K562 (cell line): Measurements from ENCODE around the gene SV2C. TPM values are rescaled to one million over a fixed set of nuclear protein-coding genes. Genes with fewer than 3 reads are reported as not detected.
A peak's percentile ranks its signal among the peaks of the same experiment; 100 is the strongest.

Experiments
- ATAC-seq: fragments of 200-7000 bp; cut with Tn5 transposase; 3 replicates; pipeline ENCODE4 v1.9.1; 2020; ENCODE audit warnings: moderate library complexity
- BruUV-seq: library from RNA; stranded (reverse); fragments of 400-500 nt; replicated peaks from 2 replicates; lab custom pipeline; 2021; lab: Mats Ljungman, UMichigan
- CTCF ChIA-PET: fragments of 300-600 bp; formaldehyde crosslinking; extraction: SDS; loops from one replicate; lab custom pipeline; 2021; ENCODE audit warnings: low intra/inter-chr PET ratio; lab: Yijun Ruan, JAX
- POLR2A ChIA-PET: fragments of 300-600, 350-650 bp; sonication (Branson Sonifier 250); formaldehyde crosslinking; extraction: SDS; loops from one replicate; lab custom pipeline; 2021; ENCODE audit warnings: antibody characterized with exemption, inconsistent platforms; lab: Yijun Ruan, JAX
- DNase-seq, 4 experiments: peaks; one replicate each; pipeline versions ENCODE4 v3.0.0 to v3.0.0-alpha.2; 2011 to 2018; ENCODE audit warnings: low spot score in 3 of 4, mixed read lengths in 3 of 4; ENCODE audit errors: extremely low read depth in 1 of 4
- FAIRE-seq: peaks from 2 replicates; lab custom pipeline; 2011; peaks lifted over from hg19 to GRCh38; lab: Jason Lieb, UNC
- H2AFZ ChIP-seq: 2 replicates; pipeline ENCODE4 v1.6.0; 2011; ENCODE audit warnings: low read depth, low read length, control low read depth, inconsistent platforms
- H3K27ac ChIP-seq: fragments of 200-600 bp; 3 replicates; pipeline ENCODE4 v1.8.0; 2011; ENCODE audit warnings: low read depth, mild to moderate bottlenecking, control low read depth, inconsistent platforms, low read length, moderate library complexity, mixed read lengths; ENCODE audit errors: extremely low read depth
- H3K27me3 ChIP-seq, 2 experiments: fragments of 300-600 bp in 1 of 2; 2 replicates in 1 of 2; 3 replicates in 1 of 2; pipeline versions ENCODE4 v1.6.0 to v1.8.0; 2011; ENCODE audit warnings: inconsistent platforms in 2 of 2, low read length in 2 of 2, mild to moderate bottlenecking in 1 of 2, mixed read lengths in 1 of 2, moderate library complexity in 1 of 2; ENCODE audit not compliant: control insufficient read depth in 2 of 2, insufficient read depth in 2 of 2
- H3K36me3 ChIP-seq: fragments of 300-600 bp; 3 replicates; pipeline ENCODE4 v1.8.0; 2011; ENCODE audit warnings: mild to moderate bottlenecking, low read length, inconsistent platforms; ENCODE audit not compliant: control insufficient read depth, insufficient read depth
- H3K4me1 ChIP-seq, 2 experiments: fragments of 200-600 bp in 1 of 2; replicated peaks in 1 of 2; 2 replicates in 1 of 2; 3 replicates in 1 of 2; pipeline versions ENCODE4 v1.5.1 to v1.8.0; 2011; ENCODE audit warnings: inconsistent platforms in 2 of 2, low read length in 2 of 2, mild to moderate bottlenecking in 1 of 2, mixed read lengths in 1 of 2, moderate library complexity in 1 of 2; ENCODE audit not compliant: control insufficient read depth in 2 of 2, insufficient read depth in 2 of 2
- H3K4me2 ChIP-seq: 2 replicates; pipeline ENCODE4 v1.6.1; 2011; ENCODE audit warnings: low read length, control low read depth, inconsistent platforms, mixed read lengths; ENCODE audit not compliant: insufficient read depth
- H3K4me3 ChIP-seq: fragments of 200-600 bp; sonication (generic), shearing (Covaris generic); 2 replicates; pipeline ENCODE4 v1.5.1; 2016; ENCODE audit warnings: control low read depth, inconsistent platforms
- H3K79me2 ChIP-seq: fragments of 200-600 bp; 3 replicates; pipeline ENCODE4 v1.8.0; 2011; ENCODE audit warnings: low read length, inconsistent platforms; ENCODE audit not compliant: control insufficient read depth, insufficient read depth
- H3K9ac ChIP-seq, 2 experiments: 2 replicates each; pipeline versions ENCODE4 v1.6.0 to v1.6.1; 2011; ENCODE audit warnings: low read depth in 2 of 2, low read length in 2 of 2, control low read depth in 1 of 2, inconsistent platforms in 1 of 2, mild to moderate bottlenecking in 1 of 2, mixed read lengths in 1 of 2; ENCODE audit not compliant: insufficient read depth in 1 of 2
- H3K9me1 ChIP-seq: one replicate; pipeline ENCODE4 v1.6.0; 2011; ENCODE audit warnings: inconsistent platforms, mild to moderate bottlenecking, low read length, moderate library complexity; ENCODE audit not compliant: control insufficient read depth, insufficient read depth
- H3K9me3 ChIP-seq: replicated peaks from 2 replicates; pipeline ENCODE4 v1.5.1; 2011; ENCODE audit warnings: low read depth, low read length, inconsistent platforms; ENCODE audit not compliant: control insufficient read depth, insufficient read depth
- H4K20me1 ChIP-seq: replicated peaks from 2 replicates; pipeline ENCODE4 v1.6.1; 2011; ENCODE audit warnings: low read length, inconsistent platforms, mixed read lengths; ENCODE audit not compliant: control insufficient read depth, insufficient read depth
- BCOR ChIP-seq: fragments of 450-650 bp; IDR thresholded peaks from 2 replicates; pipeline ENCODE4 v1.6.1; 2016
- FOXM1 ChIP-seq, 2 experiments: fragments of 450-650 bp in 1 of 2; sonication (generic) in 1 of 2; formaldehyde crosslinking in 1 of 2; IDR thresholded peaks; 2 replicates each; pipeline versions ENCODE4 v1.6.1 to v1.9.0; 2017 to 2022; ENCODE audit warnings: low read depth in 2 of 2, mild to moderate bottlenecking in 2 of 2, missing genetic modification reagents in 1 of 2, moderate library complexity in 1 of 2
- GMEB1 ChIP-seq: fragments of 250-450 bp; sonication (Bioruptor Pico); IDR thresholded peaks from 2 replicates; pipeline ENCODE4 v1.4.0; 2020; ENCODE audit warnings: mild to moderate bottlenecking
- HDAC2 ChIP-seq: fragments of 450-650 bp; IDR thresholded peaks from 2 replicates; pipeline ENCODE4 v1.6.1; 2016; ENCODE audit warnings: mild to moderate bottlenecking
- KAT7 ChIP-seq: sonication (generic); formaldehyde crosslinking; IDR thresholded peaks from 2 replicates; pipeline ENCODE4 v1.8.0; 2022; ENCODE audit warnings: missing genetic modification reagents, mild to moderate bottlenecking, borderline replicate concordance
- KDM1A ChIP-seq, 2 experiments: fragments of 450-650 bp; IDR thresholded peaks; 2 replicates each; pipeline ENCODE4 v1.6.1; 2016; ENCODE audit warnings: mild to moderate bottlenecking in 2 of 2
- POLR2H ChIP-seq: IDR thresholded peaks from 2 replicates; pipeline ENCODE4 v1.6.1; 2016; ENCODE audit warnings: missing genetic modification characterization, low read depth, mild to moderate bottlenecking, control low read depth, missing compliant biosample characterization, moderate library complexity
- POU5F1 ChIP-seq: fragments of 150-350 bp; IDR thresholded peaks from 2 replicates; pipeline ENCODE4 v1.6.1; 2014; ENCODE audit warnings: borderline replicate concordance, low read length, low read depth, mild to moderate bottlenecking; ENCODE audit not compliant: partially characterized antibody
- PRDM10 ChIP-seq: fragments of 450-650 bp; IDR thresholded peaks from 2 replicates; pipeline ENCODE4 v1.6.1; 2018; ENCODE audit not compliant: partially characterized antibody
- ZNF184 ChIP-seq: sonication (generic); formaldehyde crosslinking; IDR thresholded peaks from 2 replicates; pipeline ENCODE4 v1.5.0; 2020; ENCODE audit warnings: missing genetic modification reagents
- ZNF217 ChIP-seq: sonication (generic); formaldehyde crosslinking; IDR thresholded peaks from 2 replicates; pipeline ENCODE4 v1.8.0; 2022; ENCODE audit warnings: mild to moderate bottlenecking, missing genetic modification reagents
- ZNF239 ChIP-seq: fragments of 250-450 bp; sonication (Bioruptor Pico); IDR thresholded peaks from 2 replicates; pipeline ENCODE4 v1.4.0; 2020; ENCODE audit warnings: mild to moderate bottlenecking
- ZNF668 ChIP-seq: fragments of 250-450 bp; sonication (Bioruptor Pico); IDR thresholded peaks from 2 replicates; pipeline ENCODE4 v1.8.0; 2022; ENCODE audit warnings: mild to moderate bottlenecking, inconsistent platforms
- WGBS: fragments of 100-300 bp; shearing (Covaris generic); methylation state at CpG from one replicate; pipeline ENCODE4 v1.1.6; 2016; ENCODE audit warnings: low coverage, mixed read lengths; ENCODE audit not compliant: insufficient coverage; ENCODE audit errors: missing lambda C conversion rate; 5-methylcytosine and 5-hydroxymethylcytosine counted together
- in situ Hi-C: fragments of 300-500 bp; cut with MboI; formaldehyde crosslinking; loops from 4 replicates; pipeline ENCODE4 v1.15.0; 2018; ENCODE audit warnings: inconsistent platforms, mixed read lengths
- intact Hi-C: fragments of 100-400 bp; cut with micrococcal nuclease; formaldehyde crosslinking; loops from 2 replicates; pipeline ENCODE4 v1.14.2; 2022
- polyA plus RNA-seq, 8 experiments: library from polyadenylated mRNA; depleted of rRNA in 4 of 8; stranded (reverse) in 5 of 8; unstranded in 3 of 8; fragments of >200 nt; fragmentation: Nextera tagmentation in 2 of 8; fragmentation: Illumina TruSeq in 1 of 8; extraction: Ambion mirVana in 2 of 8; extraction: Trizol in 1 of 8; gene quantifications; 2 replicates each; pipeline versions ENCODE4 v1.2.1 to v1.2.3, GENCODE V29; 2011 to 2014; ENCODE audit warnings: inconsistent platforms in 1 of 8, missing spikeins in 1 of 8
- total RNA-seq, 7 experiments: library from RNA; depleted of rRNA in 6 of 7; stranded (reverse); fragments of >200 nt in 6 of 7; fragmentation: Illumina TruSeq in 2 of 7; extraction: Trizol in 2 of 7; gene quantifications; 2 replicates each; pipeline versions ENCODE4 v1.2.1 to v1.2.3, GENCODE V29; 2011 to 2021; ENCODE audit warnings: low replicate concordance in 1 of 7

SV2C gene
- total and polyA plus RNA-seq, 9 of the 15 experiments (the other 6 are each of a cell fraction or from before 2014, with no cell fraction given), result 0.05 TPM; not detected in 8

GRCh38 chr5:76402251-76402885 is 319.2 kb downstream of the SV2C start (continued):
- TF ChIP-seq POU5F1 (no peak), KDM1A (IDR thresholded peaks at IDR 0.05) (peak; percentile 69 to 82), HDAC2 (peak; percentile 47; the same call in 1 of the 2 replicates), FOXM1 (IDR thresholded peaks at IDR 0.05; ENCODE audit: low read depth) (peak; percentile 39), FOXM1 (CRISPR knock-in tag; IDR thresholded peaks at IDR 0.05; ENCODE audit: low read depth) (no peak), ZNF184 (CRISPR knock-in tag) (no peak)

- Histone ChIP-seq H2AFZ (peak within 1 kb of the TSS; percentile 90), H4K20me1 (peaks cover 6% of the 10 kb centered on the region; the same call in 1 of the 2 replicates), H3K79me2 (peaks cover 19% of the 10 kb centered on the region; the same call in 2 of the 3 replicates), H3K27ac (peak within 1 kb of the TSS; percentile 91), H3K9me1 (no peaks in the 10 kb centered on the region), H3K9me3 (no peaks in the 10 kb centered on the region), H3K9ac (peak within 1 kb of the TSS; percentile 76 to 93), H3K36me3 (no peaks in the 10 kb centered on the region), H3K4me2 (peak within 1 kb of the TSS; percentile 78), H3K4me3 (peak within 1 kb of the TSS; percentile 72), H3K27me3 (no peaks in the 10 kb centered on the region; a peak in 1 of 5 replicates), H3K4me1 (peaks cover 25 to 31% of the 10 kb centered on the region in 2 experiments)
- in situ Hi-C loops (no loop called here), intact Hi-C loops (loop anchor here (1.0 to 5.0 kb wide), 6 partner anchors 41 to 238 kb away; no protein-coding TSS in a partner anchor)
- under 1% methylated on average over 70 of the region's 92 CpGs for WGBS
- peak; percentile 94 for ATAC-seq
- ChIA-PET CTCF (interaction anchor here (0.6 to 2.5 kb wide), 5 partner anchors 65 to 692 kb away, joined by 3 to 19 read pairs (median 4); no protein-coding TSS in a partner anchor), POLR2A (interaction anchor here (0.6 to 2.1 kb wide), 13 partner anchors 9 to 1066 kb away, joined by 3 to 7 read pairs (median 4); partner anchors contain the start of gene HMGCR)
- BruUV-seq, result TSS peak; percentile 42
- DNase-seq, result peak; percentile 89 to 91 (median 90)
- peak; percentile 19 for FAIRE-seq
- TF ChIP-seq ZNF239 (CRISPR knock-in tag) (no peak), BCOR (peak; percentile 29; the same call in 1 of the 2 replicates), ZNF217 (CRISPR knock-in tag) (no peak), ZNF668 (no peak), POLR2H (tag) (no peak), PRDM10 (peak; percentile 78), KAT7 (CRISPR knock-in tag) (0 out of 2 replicates have a peak, but pooled peaks have one; percentile 29), GMEB1 (peak; percentile 26; the same call in 1 of the 2 replicates)
Measured at GRCh38 chr5:76402886-76403765, 319.9 kb downstream of the SV2C start, which contains the start of gene IQGAP2. TSS of gene IQGAP2 (plus strand) at chr5:76403285. CDS start at chr5:76403546, 261 bp downstream.
